Lower leg skin (tissue), 3 donors: ENCODE measurements around the gene BANP.

Experiments used
- CTCF ChIP-seq, 3 donors: fragments of 450-650 bp; IDR thresholded peaks; one replicate each; pipeline ENCODE4 v1.5.1; 2016; ENCODE audit warnings: antibody characterized with exemption in 3 of 3, mild to moderate bottlenecking in 3 of 3, moderate library complexity in 2 of 3
- POLR2A ChIP-seq, 2 donors: fragments of 450-650 bp; IDR thresholded peaks; one replicate each; pipeline ENCODE4 v1.6.1; 2016 to 2017; ENCODE audit warnings: antibody characterized with exemption in 2 of 2, mild to moderate bottlenecking in 1 of 2, moderate library complexity in 1 of 2

- TF ChIP-seq POLR2A (IDR thresholded peaks at IDR 0.05) (no peak), CTCF (IDR thresholded peaks at IDR 0.05) (no peak)
These were observed 19.7 kb upstream of the BANP start for GRCh38 chr16:87931504-87931903.
